SH-SY5Y (cell line): ENCODE measurements around the gene SH2D1B.

Experiments
- GATA2 ChIP-seq: IDR thresholded peaks from 2 replicates; pipeline ENCODE4 v1.6.1; 2011; ENCODE audit warnings: mild to moderate bottlenecking, low read depth, low read length
- GATA3 ChIP-seq: IDR thresholded peaks from 2 replicates; pipeline ENCODE4 v1.6.1; 2011; ENCODE audit warnings: low read depth, mild to moderate bottlenecking, low read length, moderate library complexity

Gene SH2D1B

GRCh38 chr1:162412002-162412401 lies at the start of gene SH2D1B:
TSS of gene SH2D1B (minus strand) at chr1:162412136. CDS start at chr1:162412016, 120 bp downstream.
- no peak for TF ChIP-seq GATA3
- no peak for TF ChIP-seq GATA2

GRCh38 chr1:162458236-162458635 lies 46.3 kb upstream of the SH2D1B start:
- no peak for TF ChIP-seq GATA3
- no peak for TF ChIP-seq GATA2

GRCh38 chr1:162456323-162456722 lies 44.4 kb upstream of the SH2D1B start:
- TF ChIP-seq GATA2, result no peak
- no peak for TF ChIP-seq GATA3

- TF ChIP-seq GATA2 (no peak), GATA3 (no peak)
Measured at GRCh38 chr1:162446946-162447345, 35.0 kb upstream of the SH2D1B start.

- TF ChIP-seq GATA2, result no peak
- TF ChIP-seq GATA3, result no peak
Measured at GRCh38 chr1:162444903-162445302, 33.0 kb upstream of the SH2D1B start.

- no peak for TF ChIP-seq GATA3
- TF ChIP-seq GATA2, result no peak
Measured at GRCh38 chr1:162430583-162430982, 18.6 kb upstream of the SH2D1B start.

GRCh38 chr1:162422662-162423375 lies 10.9 kb upstream of the SH2D1B start:
- TF ChIP-seq GATA3 (no peak), GATA2 (no peak)

- no peak for TF ChIP-seq GATA2
- no peak for TF ChIP-seq GATA3
Measured at GRCh38 chr1:162421258-162422164, 9.6 kb upstream of the SH2D1B start.

- no peak for TF ChIP-seq GATA2
- TF ChIP-seq GATA3, result no peak
Measured at GRCh38 chr1:162420120-162420519, 8.2 kb upstream of the SH2D1B start.

- TF ChIP-seq GATA3 (no peak), GATA2 (no peak)
Measured at GRCh38 chr1:162417650-162418049, 5.7 kb upstream of the SH2D1B start.

- TF ChIP-seq GATA3, result no peak
- no peak for TF ChIP-seq GATA2
Measured at GRCh38 chr1:162416909-162417308, 5.0 kb upstream of the SH2D1B start.

GRCh38 chr1:162416215-162416614 lies 4.3 kb upstream of the SH2D1B start:
- TF ChIP-seq GATA2 (no peak), GATA3 (no peak)

- TF ChIP-seq GATA3 (no peak), GATA2 (no peak)
Measured at GRCh38 chr1:162407539-162407938, 4.4 kb downstream of the SH2D1B start.

- no peak for TF ChIP-seq GATA3
- no peak for TF ChIP-seq GATA2
Measured at GRCh38 chr1:162406811-162407210, 5.1 kb downstream of the SH2D1B start.

GRCh38 chr1:162405800-162406199 lies 6.1 kb downstream of the SH2D1B start:
- TF ChIP-seq GATA3, result no peak
- TF ChIP-seq GATA2, result no peak
